GM10266 (cell line): ENCODE data around the gene PCDHGC3.

Experiments used
- DNase-seq: peaks from one replicate; pipeline ENCODE4 v3.0.0; 2012; ENCODE audit errors: extremely low spot score
- TF ChIP-seq, protein P1 (sequence below): IDR thresholded peaks from 2 replicates; pipeline ENCODE4 v1.5.1; 2012; ENCODE audit warnings: mild to moderate bottlenecking, low read depth; ENCODE audit not compliant: control insufficient read depth, insufficient read depth; ENCODE audit errors: missing control alignments

The PCDHGC3 gene

DNA sequence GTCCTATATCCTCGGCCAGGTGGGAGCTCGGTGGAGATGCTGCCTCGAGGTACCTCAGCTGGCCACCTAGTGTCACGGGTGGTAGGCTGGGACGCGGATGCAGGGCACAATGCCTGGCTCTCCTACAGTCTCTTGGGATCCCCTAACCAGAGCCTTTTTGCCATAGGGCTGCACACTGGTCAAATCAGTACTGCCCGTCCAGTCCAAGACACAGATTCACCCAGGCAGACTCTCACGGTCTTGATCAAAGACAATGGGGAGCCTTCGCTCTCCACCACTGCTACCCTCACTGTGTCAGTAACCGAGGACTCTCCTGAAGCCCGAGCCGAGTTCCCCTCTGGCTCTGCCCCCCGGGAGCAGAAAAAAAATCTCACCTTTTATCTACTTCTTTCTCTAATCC lies 2.0 kb downstream of the PCDHGC3 start:
- TF ChIP-seq, protein P1, sequence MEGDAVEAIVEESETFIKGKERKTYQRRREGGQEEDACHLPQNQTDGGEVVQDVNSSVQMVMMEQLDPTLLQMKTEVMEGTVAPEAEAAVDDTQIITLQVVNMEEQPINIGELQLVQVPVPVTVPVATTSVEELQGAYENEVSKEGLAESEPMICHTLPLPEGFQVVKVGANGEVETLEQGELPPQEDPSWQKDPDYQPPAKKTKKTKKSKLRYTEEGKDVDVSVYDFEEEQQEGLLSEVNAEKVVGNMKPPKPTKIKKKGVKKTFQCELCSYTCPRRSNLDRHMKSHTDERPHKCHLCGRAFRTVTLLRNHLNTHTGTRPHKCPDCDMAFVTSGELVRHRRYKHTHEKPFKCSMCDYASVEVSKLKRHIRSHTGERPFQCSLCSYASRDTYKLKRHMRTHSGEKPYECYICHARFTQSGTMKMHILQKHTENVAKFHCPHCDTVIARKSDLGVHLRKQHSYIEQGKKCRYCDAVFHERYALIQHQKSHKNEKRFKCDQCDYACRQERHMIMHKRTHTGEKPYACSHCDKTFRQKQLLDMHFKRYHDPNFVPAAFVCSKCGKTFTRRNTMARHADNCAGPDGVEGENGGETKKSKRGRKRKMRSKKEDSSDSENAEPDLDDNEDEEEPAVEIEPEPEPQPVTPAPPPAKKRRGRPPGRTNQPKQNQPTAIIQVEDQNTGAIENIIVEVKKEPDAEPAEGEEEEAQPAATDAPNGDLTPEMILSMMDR, result no peak
- no peak for DNase-seq

DNA sequence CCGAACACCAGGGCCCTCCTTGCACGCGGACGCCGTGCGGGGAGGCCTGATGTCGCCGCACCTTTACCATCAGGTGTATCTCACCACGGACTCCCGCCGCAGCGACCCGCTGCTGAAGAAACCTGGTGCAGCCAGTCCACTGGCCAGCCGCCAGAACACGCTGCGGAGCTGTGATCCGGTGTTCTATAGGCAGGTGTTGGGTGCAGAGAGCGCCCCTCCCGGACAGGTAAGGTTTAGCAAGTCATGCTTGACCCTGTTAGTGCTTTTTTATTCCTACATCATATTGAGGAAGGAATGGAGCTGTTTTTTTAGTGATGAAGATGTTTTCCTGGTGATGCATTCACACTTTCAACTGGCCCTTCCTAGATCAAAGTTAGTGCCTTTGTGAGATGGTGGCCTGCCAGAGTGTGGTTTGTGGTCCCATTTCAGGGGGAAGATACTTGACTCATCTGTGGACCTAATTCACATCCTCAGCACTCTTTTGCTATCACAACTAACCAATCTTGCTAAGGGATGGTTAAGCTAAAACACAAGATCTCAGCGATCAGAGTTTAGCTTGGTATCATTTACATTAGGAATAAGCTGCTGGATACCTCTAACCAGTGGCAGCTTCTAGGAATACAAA lies 2.7 kb downstream of the PCDHGC3 start:
- TF ChIP-seq, protein P1, result peak; percentile 16
- DNase-seq, result no peak

DNA sequence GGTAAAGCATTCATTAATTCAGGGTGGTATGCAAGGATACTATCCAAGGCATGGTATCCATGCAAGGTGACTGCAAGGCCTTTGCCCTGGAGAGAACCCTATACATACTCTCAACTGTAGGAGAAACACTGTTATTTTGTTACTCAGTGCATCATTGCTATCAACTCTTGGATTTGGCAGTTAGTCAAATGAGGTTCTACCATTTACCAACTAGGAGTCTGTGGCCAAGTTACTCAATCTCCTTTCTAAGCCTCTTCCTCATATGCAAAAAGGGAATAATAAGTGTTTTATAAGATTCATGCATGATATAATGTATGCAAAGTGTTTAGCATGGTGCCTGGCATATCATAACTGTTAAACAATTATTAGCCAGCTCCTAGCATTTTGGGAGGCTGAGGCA lies 4.0 kb downstream of the PCDHGC3 start:
- no peak for DNase-seq
- TF ChIP-seq, protein P1, result no peak

DNA sequence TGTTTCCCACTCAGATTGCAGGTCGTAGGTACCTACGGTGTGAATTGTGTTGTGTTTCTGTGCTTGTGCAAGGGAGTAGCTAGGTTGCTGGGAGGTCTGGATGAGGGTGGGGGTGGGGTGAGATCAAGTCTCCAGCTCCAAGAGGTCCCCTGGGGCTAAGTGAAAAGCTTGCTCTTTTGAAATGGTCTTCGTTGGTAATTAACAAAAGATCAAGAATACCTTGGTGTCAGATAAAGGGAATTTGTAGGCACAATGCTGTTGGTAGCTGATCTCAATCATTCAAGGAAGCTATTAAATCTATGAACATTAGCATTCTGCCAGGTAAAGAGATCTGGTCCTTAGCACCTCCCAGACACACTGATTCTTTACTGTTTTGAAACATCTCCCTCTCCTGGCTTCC lies 8.1 kb downstream of the PCDHGC3 start:
- peak; percentile 6 for DNase-seq
- TF ChIP-seq, protein P1, result no peak

DNA sequence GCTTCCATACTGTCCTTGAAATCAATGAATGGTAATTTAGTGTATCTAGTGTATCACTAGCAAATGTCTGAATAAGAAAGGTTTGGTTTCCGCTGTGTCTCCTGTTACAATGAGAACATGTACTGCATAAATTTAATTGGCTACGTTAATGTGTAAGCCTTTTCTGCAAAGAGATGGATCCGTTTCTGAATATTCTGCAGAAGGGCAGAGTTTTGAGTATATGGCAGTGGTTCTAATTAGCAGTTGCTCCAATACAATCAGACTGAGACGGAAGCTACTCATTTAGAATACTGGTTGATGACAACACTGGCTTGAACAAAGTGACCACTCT lies 8.5 kb downstream of the PCDHGC3 start:
- TF ChIP-seq, protein P1, result no peak

DNA sequence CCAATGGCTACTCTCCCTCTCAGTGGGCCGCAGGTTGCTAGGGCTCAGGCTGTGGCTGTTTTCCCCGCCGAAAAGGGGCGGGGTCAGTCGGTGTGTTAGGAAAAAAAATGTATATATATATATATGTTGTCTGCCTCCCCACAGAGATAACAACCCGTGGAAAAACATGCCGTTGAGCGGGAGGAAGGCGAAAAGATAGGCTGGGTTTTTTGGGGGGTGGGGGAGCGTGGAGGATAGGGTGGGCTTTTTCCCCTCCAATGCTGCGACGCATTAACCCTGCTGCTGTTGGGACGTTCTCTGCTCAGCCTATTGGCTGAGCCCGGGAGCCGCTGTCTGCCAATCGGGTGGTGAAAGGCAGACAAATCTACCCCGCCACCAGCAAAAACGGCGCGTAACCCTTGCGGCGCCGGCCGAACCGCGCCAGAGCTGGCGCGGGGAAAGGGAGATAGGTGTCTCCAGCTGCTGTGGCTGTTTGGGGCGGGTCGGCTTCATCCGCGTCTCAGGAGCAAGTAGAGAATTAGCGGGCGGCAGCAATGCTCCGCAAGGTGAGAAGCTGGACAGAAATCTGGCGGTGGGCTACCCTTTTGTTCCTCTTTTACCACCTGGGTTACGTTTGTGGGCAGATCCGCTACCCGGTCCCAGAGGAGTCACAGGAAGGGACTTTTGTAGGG lies 9.0 kb downstream of the PCDHGC3 start, which contains the start of gene PCDHGC4:
PCDHGC4 (plus strand) TSS at position 390 of the 671 bp plus-strand sequence; CDS start at position 534, 144 bp downstream.
- TF ChIP-seq, protein P1, result no peak
- no peak for DNase-seq

More for the DNA sequence above, 8.5 kb downstream of the PCDHGC3 start:
- peak; percentile 13 for DNase-seq
